H1 (cell line): ENCODE measurements around the gene GINS2. TPM values are rescaled to one million over a fixed set of nuclear protein-coding genes. Genes with fewer than 3 reads are reported as not detected.

ENCODE experiments used
- CTCF ChIA-PET: fragments of 300-600 bp; sonication (Branson Sonifier 250); formaldehyde crosslinking; loops from one replicate; lab custom pipeline; 2021; ENCODE audit not compliant: partially characterized antibody; lab: Charles Lee
- POLR2A ChIA-PET: fragments of 300-600 bp; sonication (Branson Sonifier 250); formaldehyde crosslinking; loops from one replicate; lab custom pipeline; 2021; ENCODE audit warnings: inconsistent platforms; ENCODE audit not compliant: partially characterized antibody; lab: Charles Lee
- DNase-seq, 2 experiments: peaks; one replicate each; pipeline versions ENCODE4 v3.0.0 to v3.0.0-alpha.2; 2010 to 2022; ENCODE audit warnings: low spot score in 2 of 2, low read depth in 1 of 2, mixed read lengths in 1 of 2
- FAIRE-seq: peaks from 2 replicates; lab custom pipeline; 2011; peaks lifted over from hg19 to GRCh38; lab: Jason Lieb, UNC
- H2AFZ ChIP-seq: 2 replicates; pipeline ENCODE4 v1.8.1; 2012; ENCODE audit warnings: low read length, inconsistent platforms
- H2AK5ac ChIP-seq: 2 replicates; pipeline ENCODE4 v1.6.1; 2013; ENCODE audit warnings: low read depth, low read length
- H2BK120ac ChIP-seq: replicated peaks from 2 replicates; pipeline ENCODE3; 2013; ENCODE audit warnings: low read depth, low read length, inconsistent platforms
- H2BK12ac ChIP-seq: 2 replicates; pipeline ENCODE4 v1.6.1; 2013; ENCODE audit warnings: low read depth, low read length
- H2BK15ac ChIP-seq: 2 replicates; pipeline ENCODE4 v1.6.1; 2013; ENCODE audit warnings: low read length
- H2BK20ac ChIP-seq: 2 replicates; pipeline ENCODE4 v1.6.1; 2013; ENCODE audit warnings: low read length
- H2BK5ac ChIP-seq: 2 replicates; pipeline ENCODE4 v1.6.1; 2013; ENCODE audit warnings: low read depth, low read length
- H3K14ac ChIP-seq: 2 replicates; pipeline ENCODE4 v1.6.1; 2013; ENCODE audit warnings: inconsistent platforms; ENCODE audit not compliant: insufficient read length
- H3K18ac ChIP-seq: 2 replicates; pipeline ENCODE4 v1.6.1; 2013; ENCODE audit warnings: low read length; ENCODE audit errors: extremely low read depth
- H3K23ac ChIP-seq: 2 replicates; pipeline ENCODE4 v1.6.1; 2013; ENCODE audit warnings: inconsistent platforms; ENCODE audit not compliant: insufficient read length
- H3K23me2 ChIP-seq: 2 replicates; pipeline ENCODE4 v1.6.1; 2013; ENCODE audit warnings: low read depth, low read length
- H3K27ac ChIP-seq: 2 replicates; pipeline ENCODE4 v1.6.1; 2011; ENCODE audit warnings: low read depth, low read length, inconsistent platforms
- H3K27me3 ChIP-seq, 4 experiments: replicated peaks in 1 of 4; 1 replicate in 1 of 4; 2 replicates in 3 of 4; pipeline versions ENCODE4 v1.6.1 to v1.8.1; 2011 to 2013; ENCODE audit warnings: low read length in 3 of 4, mild to moderate bottlenecking in 3 of 4, inconsistent platforms in 2 of 4, mixed read lengths in 2 of 4, moderate library complexity in 1 of 4; ENCODE audit not compliant: control insufficient read depth in 3 of 4, insufficient read depth in 3 of 4; ENCODE audit errors: extremely low read depth in 1 of 4
- H3K36me3 ChIP-seq, 4 experiments: 2 replicates each; pipeline versions ENCODE4 v1.6.1 to v1.8.1; 2011 to 2013; ENCODE audit warnings: mild to moderate bottlenecking in 4 of 4, low read length in 3 of 4, moderate library complexity in 2 of 4, control low read depth in 1 of 4, inconsistent platforms in 1 of 4; ENCODE audit not compliant: insufficient read depth in 4 of 4, control insufficient read depth in 2 of 4
- H3K4ac ChIP-seq: replicated peaks from 2 replicates; pipeline ENCODE3; 2013; ENCODE audit warnings: low read length, low read depth, mixed read lengths, inconsistent platforms; ENCODE audit not compliant: insufficient read length
- H3K4me1 ChIP-seq, 4 experiments: replicated peaks in 1 of 4; 1 replicate in 1 of 4; 2 replicates in 3 of 4; pipeline versions ENCODE4 v1.6.1 to v1.8.1; 2011 to 2013; ENCODE audit warnings: low read length in 3 of 4, inconsistent platforms in 2 of 4, mixed read lengths in 1 of 4; ENCODE audit not compliant: insufficient read depth in 4 of 4, control insufficient read depth in 3 of 4
- H3K4me2 ChIP-seq, 2 experiments: 2 replicates each; pipeline versions ENCODE4 v1.6.1 to v1.8.1; 2011 to 2013; ENCODE audit warnings: low read depth in 2 of 2, low read length in 2 of 2, control low read depth in 1 of 2, inconsistent platforms in 1 of 2, mild to moderate bottlenecking in 1 of 2; ENCODE audit not compliant: insufficient read depth in 1 of 2
- H3K4me3 ChIP-seq, 4 experiments: fragments of 200-600, 300-600 bp in 1 of 4; sonication (generic), shearing (Covaris generic), sonication (Bioruptor Twin) in 1 of 4; 2 replicates each; pipeline versions ENCODE4 v1.5.1 to v1.8.1; 2011 to 2016; ENCODE audit warnings: low read length in 4 of 4, low read depth in 3 of 4, control low read depth in 2 of 4, inconsistent platforms in 2 of 4, mild to moderate bottlenecking in 2 of 4, mixed read lengths in 1 of 4, moderate library complexity in 1 of 4; ENCODE audit not compliant: insufficient read depth in 2 of 4; ENCODE audit errors: extremely low read depth in 1 of 4
- H3K56ac ChIP-seq: replicated peaks from 2 replicates; pipeline ENCODE3; 2013; ENCODE audit warnings: low read depth, mild to moderate bottlenecking, mixed read lengths, low read length, inconsistent platforms; ENCODE audit not compliant: insufficient read length
- H3K79me1 ChIP-seq: 2 replicates; pipeline ENCODE4 v1.6.1; 2013; ENCODE audit warnings: low read depth, low read length, control low read depth
- H3K79me2 ChIP-seq, 2 experiments: 2 replicates each; pipeline versions ENCODE4 v1.6.1 to v1.8.1; 2012 to 2013; ENCODE audit warnings: low read length in 2 of 2, mild to moderate bottlenecking in 2 of 2, inconsistent platforms in 1 of 2; ENCODE audit not compliant: insufficient read depth in 2 of 2, control insufficient read depth in 1 of 2
- H3K9ac ChIP-seq, 4 experiments: replicated peaks in 1 of 4; 1 replicate in 1 of 4; 2 replicates in 3 of 4; pipeline versions ENCODE4 v1.6.1 to v1.8.1; 2011 to 2013; ENCODE audit warnings: low read depth in 3 of 4, low read length in 3 of 4, control low read depth in 2 of 4, mild to moderate bottlenecking in 2 of 4, moderate library complexity in 2 of 4, inconsistent platforms in 1 of 4; ENCODE audit errors: extremely low read depth in 1 of 4
- H3K9me3 ChIP-seq, 2 experiments: 2 replicates each; pipeline versions ENCODE4 v1.6.1 to v1.8.1; 2012 to 2013; ENCODE audit warnings: mild to moderate bottlenecking in 2 of 2, moderate library complexity in 2 of 2, control low read depth in 1 of 2, inconsistent platforms in 1 of 2, low read depth in 1 of 2, low read length in 1 of 2, mixed read lengths in 1 of 2; ENCODE audit not compliant: insufficient read depth in 2 of 2
- H4K20me1 ChIP-seq, 2 experiments: replicated peaks in 1 of 2; 2 replicates each; pipeline versions ENCODE3 to v1.8.1; 2011 to 2013; ENCODE audit warnings: inconsistent platforms in 2 of 2, low read length in 2 of 2, mild to moderate bottlenecking in 1 of 2; ENCODE audit not compliant: insufficient read depth in 2 of 2, control insufficient read depth in 1 of 2
- H4K5ac ChIP-seq: 2 replicates; pipeline ENCODE4 v1.6.1; 2013; ENCODE audit warnings: low read length, low read depth, mixed read lengths, inconsistent platforms; ENCODE audit not compliant: insufficient read length
- H4K8ac ChIP-seq: 2 replicates; pipeline ENCODE4 v1.8.0; 2013; ENCODE audit warnings: mild to moderate bottlenecking, moderate library complexity, low read length, inconsistent platforms; ENCODE audit not compliant: insufficient read depth; ENCODE audit errors: extremely low read depth
- H4K91ac ChIP-seq: replicated peaks from 2 replicates; pipeline ENCODE3; 2013; ENCODE audit warnings: low read length, mixed read lengths, inconsistent platforms; ENCODE audit not compliant: insufficient read length
- BACH1 ChIP-seq: IDR thresholded peaks from 2 replicates; pipeline ENCODE4 v1.6.1; 2012; ENCODE audit warnings: low read length, improper control_type of control experiment
- POLR2A ChIP-seq, 2 experiments: IDR thresholded peaks; 1 replicate in 1 of 2; 2 replicates in 1 of 2; pipeline ENCODE4 v1.6.1; 2011; ENCODE audit warnings: low read depth in 2 of 2, low read length in 2 of 2, mild to moderate bottlenecking in 2 of 2; ENCODE audit errors: control extremely low read depth in 1 of 2
- YY1 ChIP-seq: IDR thresholded peaks from 2 replicates; pipeline ENCODE4 v1.6.1; 2011; ENCODE audit warnings: low read depth, mild to moderate bottlenecking, low read length
- WGBS, 2 experiments: shearing (Covaris generic) in 1 of 2; methylation state at CpG; one replicate each; pipeline versions ENCODE4 v1.1.6 to v1.1.7; 2013 to 2015; ENCODE audit warnings: low lambda C conversion rate in 2 of 2, mixed read lengths in 2 of 2, inconsistent platforms in 1 of 2, low coverage in 1 of 2, missing lambda C conversion rate in 1 of 2; ENCODE audit not compliant: insufficient replicate concordance in 2 of 2, insufficient coverage in 1 of 2, insufficient read length in 1 of 2; ENCODE audit errors: extremely low coverage in 1 of 2, missing lambda C conversion rate in 1 of 2; 5-methylcytosine and 5-hydroxymethylcytosine counted together
- polyA plus RNA-seq, 7 experiments: library from polyadenylated mRNA; depleted of rRNA in 3 of 7; stranded (reverse) in 5 of 7; unstranded in 2 of 7; fragments of >200 nt in 5 of 7; fragments of 200-250 nt in 2 of 7; gene quantifications; 1 replicate in 5 of 7; 2 replicates in 1 of 7; 4 replicates in 1 of 7; pipeline versions ENCODE4 v1.2.1 to v1.2.3, GENCODE V29; 2011 to 2013; ENCODE audit warnings: missing spikeins in 2 of 7, mixed read lengths in 2 of 7
- total RNA-seq: library from RNA; stranded (reverse); fragmentation: NEBNext Ultra II Directional; extraction: Animal tissue kit (Norgen Biotek cat#: 25700); gene quantifications from 2 replicates; pipeline ENCODE4 v1.2.1, GENCODE V29; 2021

GINS2 gene
- total and polyA plus RNA-seq, 2 of the 8 experiments (the other 6 are each of a cell fraction or from before 2014, with no cell fraction given): 29.4 to 59.1 TPM

GRCh38 chr16:85736921-85737320 is 48.2 kb upstream of the GINS2 start:
- H4K8ac ChIP-seq: no peak overlapping the region; the same call in 1 of the 2 replicates
- H3K9ac ChIP-seq: no peak overlapping the region
- H3K14ac ChIP-seq: no peak overlapping the region
- ChIA-PET POLR2A (interaction anchor here (0.8 to 1.6 kb wide), 4 partner anchors 10 to 64 kb away, joined by 3 to 5 read pairs (median 4); no protein-coding TSS in a partner anchor), CTCF (interaction anchor here (0.6 to 2.5 kb wide), 12 partner anchors 10 to 1955 kb away, joined by 3 to 11 read pairs (median 4); no protein-coding TSS in a partner anchor)
- H2BK15ac ChIP-seq: no peak overlapping the region
- no peaks in the 10 kb centered on the region; a peak in 1 of 7 replicates for H3K27me3 ChIP-seq
- H3K4me2 ChIP-seq: no peak overlapping the region
- no peak overlapping the region for H2BK5ac ChIP-seq
- H3K27ac ChIP-seq: no peak overlapping the region
- H3K4me1 ChIP-seq: peaks cover 3 to 10% (median 9%) of the 10 kb centered on the region in 4 experiments
- no peak overlapping the region for H3K4me3 ChIP-seq
- no peaks in the 10 kb centered on the region for H3K79me2 ChIP-seq
- no peaks in the 10 kb centered on the region for H3K23me2 ChIP-seq
- no peak overlapping the region for H3K56ac ChIP-seq
- H3K9me3 ChIP-seq: no peaks in the 10 kb centered on the region
- H3K4ac ChIP-seq: no peak overlapping the region
- H2BK20ac ChIP-seq: no peak overlapping the region
- no peaks in the 10 kb centered on the region for H3K36me3 ChIP-seq
- no peak overlapping the region for H2BK120ac ChIP-seq
- no peak overlapping the region for H3K23ac ChIP-seq
- 92% methylated on average over 9 of the region's 9 CpGs; no CpG with 5 or more reads in 1 of the 2 experiments for WGBS, 2 experiments
- no peak overlapping the region for H2BK12ac ChIP-seq
- H2AK5ac ChIP-seq: no peak overlapping the region
- H4K91ac ChIP-seq: no peak overlapping the region
- no peak overlapping the region for H3K18ac ChIP-seq
- no peaks in the 10 kb centered on the region; the same call in 1 of the 2 replicates for H3K79me1 ChIP-seq
- H4K20me1 ChIP-seq: peaks cover 0 to 2% of the 10 kb centered on the region in 2 experiments
- DNase-seq: no peak
- no peak overlapping the region for H2AFZ ChIP-seq
- FAIRE-seq: no peak
- H4K5ac ChIP-seq: no peak overlapping the region
- TF ChIP-seq BACH1 (no peak), YY1 (no peak), POLR2A (IDR thresholded peaks at IDR 0.05; ENCODE audit: control extremely low read depth in 1 of 2, low read depth in 2 of 2, low read length in 2 of 2) (no peak)
